HG02763 (cell line): Measurements from ENCODE around the gene KRT73.

Source experiments
- ATAC-seq: cut with Tn5 transposase; IDR thresholded peaks from one replicate; pipeline ENCODE4 v1.9.1; 2021; ENCODE audit warnings: mild to moderate bottlenecking, moderate library complexity; ENCODE audit not compliant: unreplicated experiment

KRT73 gene

DNA sequence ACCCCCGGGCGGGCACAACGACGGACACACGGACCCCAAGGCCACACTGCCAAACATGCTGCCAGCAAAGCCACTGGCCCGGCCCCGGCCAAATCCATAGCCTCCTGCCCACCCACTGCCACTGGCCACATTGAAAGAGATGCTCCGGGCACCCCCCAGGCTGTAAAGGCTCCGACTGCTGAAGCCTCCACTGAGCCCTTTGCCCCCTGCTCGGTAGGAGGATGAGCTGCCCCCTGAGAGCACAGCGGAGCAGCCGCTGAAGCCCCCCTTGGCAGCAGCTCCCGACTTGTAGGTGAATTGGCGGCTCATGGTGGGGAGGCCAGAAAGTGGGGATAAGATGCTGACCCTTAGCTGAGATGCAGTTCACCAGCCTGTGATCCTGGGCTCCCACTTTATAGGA is at the start of gene KRT73:
Gene KRT73 (minus strand): TSS at position 344 of the 400 bp plus-strand sequence. CDS start 35 bp downstream, at position 309.
- no peak for ATAC-seq

DNA sequence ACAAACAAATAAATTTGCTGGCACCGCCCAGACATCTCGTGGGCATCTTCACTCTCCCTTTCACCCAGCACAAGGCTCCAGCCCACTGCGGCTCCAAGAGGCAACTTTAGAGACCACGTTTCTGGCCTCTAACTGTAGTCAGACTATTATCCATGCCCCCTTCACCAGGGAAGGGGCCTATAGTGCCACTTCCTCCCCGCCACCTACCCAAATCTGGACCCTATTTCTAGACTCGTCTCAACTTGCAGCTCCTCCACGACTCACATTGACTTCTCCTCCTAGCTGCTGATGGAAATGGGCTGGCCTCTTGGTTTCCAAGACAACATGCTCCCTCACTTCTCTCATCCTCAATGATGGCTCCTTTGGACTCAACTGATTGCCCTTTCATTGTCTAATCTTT is 49.6 kb upstream of the KRT73 start:
- no peak for ATAC-seq

DNA sequence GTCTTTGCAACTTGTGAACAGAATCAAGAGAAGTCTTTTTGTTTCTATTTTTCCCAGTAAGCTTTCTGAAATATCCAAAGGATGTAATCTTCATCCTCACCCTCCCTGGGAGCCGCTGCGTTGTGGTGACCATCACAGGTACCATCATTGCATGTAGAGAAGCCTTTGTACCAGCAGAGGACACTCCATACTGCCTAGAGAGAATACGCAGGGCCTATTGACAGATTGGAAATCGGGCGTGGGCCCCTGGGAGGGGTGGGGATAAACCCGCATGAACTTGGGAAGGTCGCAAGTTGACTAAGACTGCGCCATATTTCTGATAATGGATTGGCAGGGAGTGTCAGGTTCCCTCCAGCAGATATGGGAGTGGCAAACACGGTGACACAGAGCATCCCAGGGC is 49.1 kb upstream of the KRT73 start:
- ATAC-seq: no peak

GRCh38 chr12:52666471-52666870 is 48.1 kb upstream of the KRT73 start:
- ATAC-seq: no peak

DNA sequence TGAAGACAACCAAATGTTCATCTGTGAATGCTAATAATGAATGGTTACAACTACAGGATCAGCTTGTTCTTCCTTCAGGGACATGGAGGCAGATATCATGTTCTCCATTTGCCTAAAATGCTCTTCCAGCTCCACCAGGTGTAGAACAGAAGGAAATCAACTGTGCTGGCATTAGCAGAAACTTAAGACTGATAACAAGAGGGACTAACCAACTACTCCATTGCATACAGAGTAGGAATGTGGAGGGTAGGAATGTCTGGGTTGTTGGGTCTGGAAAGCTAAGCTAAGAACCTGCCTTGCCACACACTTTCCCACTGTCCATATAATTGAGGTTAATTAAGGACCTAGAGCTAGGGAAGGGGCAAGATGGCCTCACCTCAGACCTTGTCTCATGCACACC is 45.1 kb upstream of the KRT73 start:
- no peak for ATAC-seq

GRCh38 chr12:52662918-52663229 is 44.5 kb upstream of the KRT73 start:
- ATAC-seq: no peak

DNA sequence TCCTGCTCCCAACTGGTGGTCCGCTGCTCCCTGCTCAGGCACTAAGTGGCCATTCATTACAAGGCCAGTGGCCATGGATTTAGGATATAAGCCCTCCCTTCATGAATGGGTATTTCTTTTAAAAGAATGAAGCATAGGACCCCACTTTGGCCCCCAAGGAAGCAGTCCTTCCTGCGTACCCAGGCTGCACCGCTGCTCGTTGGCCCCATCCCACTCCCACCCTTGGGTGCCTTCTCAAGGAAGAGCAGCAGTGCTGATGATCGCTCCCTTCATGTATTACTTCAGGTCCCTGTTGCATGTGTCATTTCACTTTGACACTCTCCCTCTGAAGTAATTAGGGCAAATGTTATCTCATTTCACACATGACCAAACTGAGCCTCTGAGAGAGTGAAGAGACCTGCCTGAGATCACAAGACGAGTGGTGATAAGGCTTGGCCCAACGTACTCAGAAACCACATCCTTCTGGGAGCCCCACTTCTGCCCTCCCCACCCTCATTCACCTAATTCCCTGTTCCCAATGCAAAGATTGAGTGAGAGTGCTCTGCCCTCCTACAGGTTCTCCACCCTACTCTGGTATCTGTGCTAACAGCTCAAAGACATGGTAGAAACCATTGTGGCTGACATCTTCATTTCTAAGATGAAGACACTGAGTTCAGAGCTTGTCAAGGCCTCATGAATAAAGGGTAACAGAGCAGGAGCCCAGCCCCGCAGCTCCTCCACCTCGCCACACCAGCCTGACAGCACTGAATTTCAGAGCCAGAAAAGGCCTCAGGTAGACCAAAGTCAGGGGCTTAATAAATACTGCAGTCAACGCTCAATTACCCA is 43.9 kb upstream of the KRT73 start:
- no peak for ATAC-seq

DNA sequence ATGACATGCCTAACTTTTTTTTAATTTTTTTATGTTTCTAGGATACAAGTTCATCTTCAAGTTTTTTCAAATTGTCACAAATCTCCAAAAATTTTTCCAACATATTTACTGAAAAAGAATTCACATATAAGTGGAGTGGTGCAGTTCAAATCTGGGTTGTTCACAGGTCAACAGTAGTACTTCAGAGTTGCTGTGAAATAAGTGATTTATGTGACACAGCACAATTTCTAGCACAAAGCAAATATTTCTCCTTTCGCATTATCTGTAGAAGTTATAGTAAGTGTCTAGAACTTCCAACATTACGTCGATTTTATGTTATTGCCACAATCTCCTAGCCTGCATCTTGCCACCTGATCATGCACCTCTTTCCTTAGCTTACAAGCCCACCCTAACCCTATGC is 43.3 kb upstream of the KRT73 start:
- no peak for ATAC-seq

DNA sequence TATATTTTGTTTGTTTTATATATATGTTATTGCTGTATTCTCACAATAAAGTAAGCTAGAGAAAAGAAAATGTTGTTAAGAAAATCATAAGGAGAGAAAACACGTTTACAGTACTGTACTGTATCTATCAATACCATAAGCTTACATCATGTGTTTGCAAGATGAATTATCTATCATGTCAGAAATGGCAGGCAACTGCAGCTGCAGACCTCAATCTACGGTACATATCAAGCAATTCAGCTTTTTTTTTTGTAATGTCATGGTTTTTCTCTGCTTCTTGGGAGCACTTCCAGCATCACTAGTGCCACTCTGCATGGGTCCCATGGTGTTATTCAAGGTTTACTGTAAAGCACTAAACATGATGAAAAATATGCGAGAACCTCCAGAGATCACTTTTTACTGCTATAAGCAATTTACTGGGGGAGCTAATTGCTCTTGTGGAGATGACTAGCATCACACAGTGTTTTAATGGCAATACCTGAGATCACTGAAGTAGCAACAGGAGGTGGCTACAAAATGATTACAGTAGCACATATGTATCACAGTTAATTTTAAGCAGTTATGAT is 42.7 kb upstream of the KRT73 start:
- ATAC-seq: no peak

DNA sequence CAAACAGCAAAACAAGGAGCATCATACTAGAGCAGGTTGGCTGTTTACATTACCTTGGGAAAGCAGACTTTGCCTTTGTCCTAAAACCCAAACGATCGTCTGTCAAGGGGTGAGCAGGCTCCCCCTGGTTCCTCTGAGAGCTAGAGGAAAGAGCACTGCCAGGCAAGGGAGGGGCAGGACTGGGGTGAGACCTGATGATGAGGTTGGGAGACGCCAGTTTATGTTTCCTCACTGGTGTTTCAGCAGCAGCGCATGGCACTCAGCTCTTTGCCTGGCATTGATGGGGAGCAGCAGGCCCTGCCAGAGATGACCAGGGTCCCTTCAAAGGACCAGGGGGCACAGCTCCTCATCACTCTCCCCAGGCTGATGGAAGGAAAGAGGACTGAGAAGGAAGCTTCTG is 41.6 kb upstream of the KRT73 start:
- ATAC-seq: no peak

DNA sequence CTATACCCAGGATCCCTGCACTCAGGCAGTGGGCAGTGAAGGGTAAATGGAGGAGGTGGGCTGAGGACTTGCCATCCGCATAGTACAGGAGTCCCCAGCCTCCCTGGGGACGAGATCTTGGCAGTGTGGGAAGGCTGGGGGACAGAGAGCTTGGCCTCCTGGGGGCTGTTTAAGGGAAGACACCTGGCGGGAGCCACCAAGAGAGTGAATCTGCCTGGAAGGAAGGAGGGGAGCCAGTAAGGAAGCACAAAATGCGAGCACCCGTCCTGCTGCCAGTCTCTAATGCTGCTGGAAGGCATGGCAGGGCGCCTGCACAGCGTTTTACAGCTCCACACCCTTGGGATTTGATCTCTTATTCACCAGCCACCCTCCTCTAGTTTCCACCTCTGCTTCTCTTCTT is 41.0 kb upstream of the KRT73 start:
- ATAC-seq: no peak

DNA sequence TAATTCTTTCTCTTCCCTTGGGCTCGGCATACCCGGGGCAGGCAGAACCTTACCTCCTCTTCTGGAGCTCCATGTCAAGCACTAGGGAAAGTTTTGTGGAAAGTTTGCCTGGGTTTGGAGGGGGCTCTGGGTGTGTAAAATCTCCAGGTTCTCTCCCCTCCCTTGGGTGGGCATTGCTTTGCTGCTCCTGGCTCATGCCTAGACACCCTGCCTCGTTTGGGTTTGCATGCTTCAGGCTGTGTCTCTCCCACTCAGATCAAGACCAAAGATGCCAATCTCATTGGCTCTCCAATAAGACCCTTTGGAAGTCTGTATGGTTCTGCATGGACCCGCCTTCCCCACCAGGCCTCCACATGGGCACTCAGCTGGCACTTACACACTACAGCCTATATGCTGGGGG is 39.8 kb upstream of the KRT73 start:
- ATAC-seq: no peak

DNA sequence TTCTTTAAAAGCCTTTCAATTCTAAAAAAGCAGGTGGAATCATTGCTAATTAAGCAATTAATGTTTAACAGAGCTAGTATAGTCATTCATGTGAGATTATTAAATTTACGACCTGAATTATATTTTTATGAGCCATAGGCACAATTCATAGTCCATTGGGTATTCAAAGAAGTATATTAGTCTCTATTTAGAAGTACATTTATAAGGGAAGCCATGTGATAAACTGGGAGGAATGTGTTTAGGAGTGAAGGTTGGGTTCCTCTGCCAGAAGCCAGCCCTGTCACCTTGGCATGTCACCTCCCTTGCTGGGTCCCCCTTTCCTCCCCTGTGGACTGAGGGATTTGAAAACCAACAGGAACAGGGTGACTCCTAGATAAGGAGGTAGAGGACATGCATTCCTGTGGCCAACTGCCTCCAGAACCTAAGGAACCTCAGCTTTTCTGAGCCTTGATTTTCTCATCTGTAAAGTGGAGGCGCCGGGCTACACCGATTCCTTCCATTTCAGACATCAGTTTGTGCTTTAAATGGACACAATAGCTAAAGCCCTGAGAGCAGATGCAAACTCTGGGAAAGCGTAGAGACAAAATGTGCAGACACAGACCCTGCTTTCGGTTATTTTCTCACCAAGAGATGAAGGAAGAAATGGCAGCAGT is 39.0 kb upstream of the KRT73 start:
- ATAC-seq: no peak

DNA sequence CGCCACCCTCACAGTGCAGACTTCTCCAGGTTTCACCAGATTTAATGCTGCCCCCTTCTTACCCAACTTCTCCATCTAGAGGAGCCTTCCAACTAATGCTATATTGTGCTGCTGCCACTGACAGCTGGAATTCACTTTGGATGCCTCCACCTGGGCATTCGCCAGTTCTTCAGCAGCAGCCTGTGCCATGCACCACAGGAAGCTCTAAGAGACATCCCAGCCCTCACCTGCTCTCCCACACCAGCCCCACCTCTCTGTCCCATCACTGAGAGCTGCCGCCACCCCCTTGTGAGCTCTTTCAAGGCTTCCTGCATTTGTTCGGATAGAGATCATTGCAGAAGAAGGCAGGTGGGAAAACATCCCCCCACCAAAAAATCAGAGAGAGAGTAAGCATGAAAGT is 38.3 kb upstream of the KRT73 start:
- no peak for ATAC-seq

- no peak for ATAC-seq
Observed at GRCh38 chr12:52655720-52656124, 37.4 kb upstream of the KRT73 start.

DNA sequence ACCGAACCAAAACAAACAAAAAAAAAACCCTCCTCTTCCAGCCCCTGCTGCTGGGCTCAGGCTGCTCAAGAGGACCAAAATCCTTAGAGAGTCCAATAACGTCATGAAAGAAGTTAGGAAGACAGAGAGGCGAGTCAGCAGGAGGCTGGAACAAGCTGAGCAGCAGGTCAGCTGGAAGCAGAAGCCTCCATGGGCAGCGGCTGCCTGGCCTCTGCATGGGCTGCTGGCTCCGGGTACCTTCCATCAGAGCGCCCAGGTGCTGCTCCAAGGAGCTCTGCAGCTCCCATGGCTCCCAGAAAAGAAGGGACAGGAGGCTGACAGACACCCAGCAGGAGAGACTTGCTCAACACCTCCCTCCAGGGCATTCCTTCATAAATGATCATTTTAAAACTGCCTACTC is 36.9 kb upstream of the KRT73 start:
- ATAC-seq: no peak

- no peak for ATAC-seq
Observed at GRCh38 chr12:52651726-52652261, 33.4 kb upstream of the KRT73 start, which contains the start of gene KRT2. KRT2 (minus strand) TSS chr12:52652211; CDS start chr12:52652142, 69 bp downstream.

DNA sequence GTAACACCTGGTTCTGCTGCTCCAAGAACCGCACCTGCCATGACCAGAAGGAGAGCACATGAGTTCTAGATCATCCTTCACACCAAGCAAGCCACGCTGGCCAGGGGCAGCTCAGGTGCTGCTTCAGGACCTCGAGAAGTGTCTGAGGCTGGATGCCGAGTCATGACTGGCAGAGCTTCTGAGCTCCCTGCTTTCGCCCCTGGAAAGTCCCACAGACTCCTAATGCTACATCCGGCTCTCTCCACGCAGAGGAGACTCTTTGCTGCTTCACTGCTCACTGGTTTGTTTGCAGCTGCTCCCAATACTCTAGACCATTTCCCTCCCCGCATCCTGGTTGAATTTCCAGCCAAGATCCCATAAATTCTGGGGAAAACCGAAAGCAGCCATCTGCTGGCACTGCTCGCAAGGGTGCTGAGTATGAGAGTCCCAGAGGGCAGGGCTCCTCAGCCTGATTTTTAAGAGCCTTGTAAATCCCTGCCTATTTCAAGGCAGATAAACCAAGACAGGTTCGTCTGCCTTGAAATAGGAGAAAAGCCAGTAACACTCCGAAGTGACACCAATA is 32.2 kb upstream of the KRT73 start:
- ATAC-seq: no peak

DNA sequence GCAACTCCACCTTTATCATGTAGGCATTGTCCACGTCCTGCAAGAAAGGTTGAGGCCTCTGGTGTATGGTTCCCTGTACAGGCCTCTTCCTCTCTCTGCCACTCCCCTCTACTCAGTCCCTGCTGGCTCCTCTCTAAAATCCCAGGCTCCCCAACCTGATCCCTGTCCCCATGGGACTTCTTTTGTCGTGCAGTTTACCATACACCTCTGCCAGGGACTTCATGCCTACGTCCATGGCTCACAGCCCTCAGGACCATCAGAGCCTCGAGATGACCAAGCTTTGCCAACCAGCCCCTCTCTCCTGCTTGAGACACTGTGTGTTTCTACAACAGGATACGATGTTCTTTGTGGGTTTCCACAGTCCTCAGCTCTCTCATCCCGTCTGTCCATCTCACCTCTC is 30.7 kb upstream of the KRT73 start:
- ATAC-seq: no peak

- ATAC-seq: no peak
Observed at GRCh38 chr12:52648012-52648550, 29.7 kb upstream of the KRT73 start.

DNA sequence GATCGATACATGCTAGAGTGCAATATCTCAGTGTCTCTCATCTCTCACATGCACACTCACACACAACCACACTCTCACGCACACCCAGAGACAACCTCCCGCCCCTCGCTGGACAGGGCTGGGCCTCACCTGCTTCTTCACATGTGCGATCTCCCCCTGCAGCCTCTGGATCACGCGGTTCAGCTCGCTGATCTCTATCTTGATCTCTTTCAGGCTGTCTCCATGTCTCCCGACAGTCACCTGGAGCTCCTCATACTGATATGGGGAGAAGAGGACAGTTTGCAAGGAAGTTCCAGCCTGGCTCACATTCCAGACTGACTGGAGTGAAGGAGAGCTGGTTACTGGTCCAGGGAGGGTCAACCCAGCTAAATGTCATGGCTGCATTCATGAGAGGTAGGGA is 29.2 kb upstream of the KRT73 start:
- no peak for ATAC-seq
